HG03159 (cell line): ENCODE data around the gene NAA20.
"Not testable (repeated sequence)": the region's sequence is repeated elsewhere in the genome, so short reads cannot be mapped to it uniquely, and the experiment has no call there.

Experiments
- ATAC-seq: cut with Tn5 transposase; IDR thresholded peaks from one replicate; pipeline ENCODE4 v1.9.1; 2021; ENCODE audit warnings: mild to moderate bottlenecking, moderate library complexity; ENCODE audit not compliant: unreplicated experiment

Gene NAA20

GRCh38 chr20:19991308-19991707, 25.9 kb upstream of the NAA20 start:
- no peak for ATAC-seq

- no peak for ATAC-seq
These were observed 25.3 kb upstream of the NAA20 start for GRCh38 chr20:19991854-19992253.

GRCh38 chr20:19992996-19993908, 23.9 kb upstream of the NAA20 start:
- ATAC-seq = no peak

- no peak for ATAC-seq
These were observed 23.0 kb upstream of the NAA20 start for GRCh38 chr20:19993958-19994669.

- ATAC-seq = no peak
These were observed 21.8 kb upstream of the NAA20 start for GRCh38 chr20:19995220-19995863.

GRCh38 chr20:19996222-19996621, 20.9 kb upstream of the NAA20 start:
- no peak for ATAC-seq

- ATAC-seq = no peak
These were observed 20.2 kb upstream of the NAA20 start for GRCh38 chr20:19996917-19997316.

- no peak for ATAC-seq
These were observed 18.0 kb upstream of the NAA20 start for GRCh38 chr20:19998990-19999705.

- ATAC-seq = no peak
These were observed 16.8 kb upstream of the NAA20 start for GRCh38 chr20:20000211-20000968.

- no peak for ATAC-seq
These were observed 14.8 kb upstream of the NAA20 start for GRCh38 chr20:20002101-20002998.

GRCh38 chr20:20003031-20003954, 13.9 kb upstream of the NAA20 start:
- ATAC-seq = no peak

GRCh38 chr20:20003955-20004322, 13.2 kb upstream of the NAA20 start:
- not testable (repeated sequence) for ATAC-seq

GRCh38 chr20:20005342-20005741, 11.8 kb upstream of the NAA20 start:
- no peak for ATAC-seq

- ATAC-seq = no peak
These were observed 7.3 kb upstream of the NAA20 start for GRCh38 chr20:20009784-20010253.

GRCh38 chr20:20010639-20011500, 6.3 kb upstream of the NAA20 start:
- ATAC-seq = no peak

GRCh38 chr20:20012541-20012940, 4.6 kb upstream of the NAA20 start:
- no peak for ATAC-seq

GRCh38 chr20:20014659-20015058, 2.5 kb upstream of the NAA20 start:
- ATAC-seq = no peak
